ENCODE data around the gene RALA. TPM values are rescaled to one million over a fixed set of nuclear protein-coding genes. Genes with fewer than 3 reads are reported as not detected.

RALA gene
- total and polyA plus RNA-seq, 2 of the 13 experiments (the other 11 are each of a cell fraction or from before 2014, with no cell fraction given): 11.8 to 19.5 TPM

DNA sequence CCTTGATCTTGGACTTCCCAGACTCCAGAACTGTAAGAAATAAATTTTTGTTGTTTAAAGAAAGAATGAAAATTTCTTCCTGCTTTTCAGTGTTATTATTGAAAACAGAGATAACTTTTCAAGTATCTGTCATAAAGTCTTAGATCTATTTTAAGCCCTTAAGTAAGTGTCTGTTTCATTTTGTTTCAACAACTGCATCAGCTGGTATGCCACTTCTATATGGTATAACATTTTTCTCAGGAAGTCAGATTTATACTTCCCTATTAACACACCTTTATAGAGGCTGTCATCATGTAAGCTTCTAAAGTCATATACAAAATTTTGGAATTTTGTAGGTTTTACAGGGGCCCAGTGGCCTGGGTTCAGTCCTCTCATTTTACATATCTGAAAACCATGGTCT, 24.4 kb downstream of the RALA start (continued):
- TF ChIP-seq, protein P1, sequence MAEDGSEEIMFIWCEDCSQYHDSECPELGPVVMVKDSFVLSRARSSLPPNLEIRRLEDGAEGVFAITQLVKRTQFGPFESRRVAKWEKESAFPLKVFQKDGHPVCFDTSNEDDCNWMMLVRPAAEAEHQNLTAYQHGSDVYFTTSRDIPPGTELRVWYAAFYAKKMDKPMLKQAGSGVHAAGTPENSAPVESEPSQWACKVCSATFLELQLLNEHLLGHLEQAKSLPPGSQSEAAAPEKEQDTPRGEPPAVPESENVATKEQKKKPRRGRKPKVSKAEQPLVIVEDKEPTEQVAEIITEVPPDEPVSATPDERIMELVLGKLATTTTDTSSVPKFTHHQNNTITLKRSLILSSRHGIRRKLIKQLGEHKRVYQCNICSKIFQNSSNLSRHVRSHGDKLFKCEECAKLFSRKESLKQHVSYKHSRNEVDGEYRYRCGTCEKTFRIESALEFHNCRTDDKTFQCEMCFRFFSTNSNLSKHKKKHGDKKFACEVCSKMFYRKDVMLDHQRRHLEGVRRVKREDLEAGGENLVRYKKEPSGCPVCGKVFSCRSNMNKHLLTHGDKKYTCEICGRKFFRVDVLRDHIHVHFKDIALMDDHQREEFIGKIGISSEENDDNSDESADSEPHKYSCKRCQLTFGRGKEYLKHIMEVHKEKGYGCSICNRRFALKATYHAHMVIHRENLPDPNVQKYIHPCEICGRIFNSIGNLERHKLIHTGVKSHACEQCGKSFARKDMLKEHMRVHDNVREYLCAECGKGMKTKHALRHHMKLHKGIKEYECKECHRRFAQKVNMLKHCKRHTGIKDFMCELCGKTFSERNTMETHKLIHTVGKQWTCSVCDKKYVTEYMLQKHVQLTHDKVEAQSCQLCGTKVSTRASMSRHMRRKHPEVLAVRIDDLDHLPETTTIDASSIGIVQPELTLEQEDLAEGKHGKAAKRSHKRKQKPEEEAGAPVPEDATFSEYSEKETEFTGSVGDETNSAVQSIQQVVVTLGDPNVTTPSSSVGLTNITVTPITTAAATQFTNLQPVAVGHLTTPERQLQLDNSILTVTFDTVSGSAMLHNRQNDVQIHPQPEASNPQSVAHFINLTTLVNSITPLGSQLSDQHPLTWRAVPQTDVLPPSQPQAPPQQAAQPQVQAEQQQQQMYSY (CRISPR knock-in tag; IDR thresholded peaks at IDR 0.05): no peak

DNA sequence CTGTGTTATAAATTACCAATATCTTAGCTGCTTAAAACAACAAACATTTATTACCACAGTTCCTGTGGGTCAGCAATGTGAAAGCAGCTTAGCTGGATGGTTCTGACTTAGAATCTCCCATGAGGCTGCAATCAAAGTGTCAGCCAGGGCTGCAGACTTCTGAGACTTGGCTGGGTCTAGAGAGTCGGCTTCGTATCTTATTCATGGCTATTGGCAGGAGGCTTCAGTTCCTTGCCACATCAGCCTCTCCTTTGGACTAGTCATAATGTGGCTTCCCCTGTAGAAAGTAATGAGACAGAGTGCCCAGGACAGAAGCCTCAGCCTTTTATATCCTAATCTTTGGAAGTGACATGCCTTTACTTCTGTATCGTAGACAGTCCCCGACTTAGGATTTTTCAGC, 27.3 kb downstream of the RALA start:
- ChIA-PET POLR2A (no interaction called here), CTCF (ENCODE audit: low intra/inter-chr PET ratio, low total read pairs) (no interaction called here)
- in situ Hi-C loops (cut with HindIII; ENCODE audit: extremely low pct_ligation_motif_present, low pct_unique_long_range_greater_than_20kb): no loop called here
- ATAC-seq (no peak), FAIRE-seq (no peak), DNase-seq (ENCODE audit: low spot score) (no peak)
- no peaks in the 10 kb centered on the region for H3K27me3 ChIP-seq (ENCODE audit: control insufficient read depth in 1 of 2, insufficient read depth in 2 of 2, low read length in 2 of 2)
- no peak overlapping the region for H3K27ac ChIP-seq (ENCODE audit: extremely low read length, insufficient read depth, low read length)
- peaks cover 51% of the 10 kb centered on the region for H3K79me2 ChIP-seq (ENCODE audit: insufficient read depth, low read length)
- intact Hi-C loops (cut with micrococcal nuclease; ENCODE audit: unreplicated experiment): no loop called here
- H4K20me1 ChIP-seq (ENCODE audit: insufficient read depth, low read length): peaks cover 12% of the 10 kb centered on the region; the same call in 1 of the 2 replicates
- no TSS peak for BruUV-seq (replicated peaks)
- no peak overlapping the region for H2AFZ ChIP-seq (ENCODE audit: low read length)
- H3K4me2 ChIP-seq (ENCODE audit: low read depth, low read length): no peak overlapping the region
- TF ChIP-seq RARA (CRISPR knock-in tag; IDR thresholded peaks at IDR 0.05) (no peak), ZSCAN20 (CRISPR knock-in tag; IDR thresholded peaks at IDR 0.05; ENCODE audit: borderline replicate concordance) (no peak), ZFX (CRISPR knock-in tag; IDR thresholded peaks at IDR 0.05; ENCODE audit: low read depth) (no peak), RFX3 (CRISPR knock-in tag; IDR thresholded peaks at IDR 0.05) (no peak), U2AF1 (optimal IDR thresholded peaks at IDR 0.05; ENCODE audit: low read depth, low read length) (no peak), ZSCAN9 (CRISPR knock-in tag; IDR thresholded peaks at IDR 0.05; ENCODE audit: borderline replicate concordance) (no peak), SP1 (IDR thresholded peaks at IDR 0.05) (no peak), SP1 (CRISPR knock-in tag; IDR thresholded peaks at IDR 0.05) (no peak)
- TF ChIP-seq, protein P2, sequence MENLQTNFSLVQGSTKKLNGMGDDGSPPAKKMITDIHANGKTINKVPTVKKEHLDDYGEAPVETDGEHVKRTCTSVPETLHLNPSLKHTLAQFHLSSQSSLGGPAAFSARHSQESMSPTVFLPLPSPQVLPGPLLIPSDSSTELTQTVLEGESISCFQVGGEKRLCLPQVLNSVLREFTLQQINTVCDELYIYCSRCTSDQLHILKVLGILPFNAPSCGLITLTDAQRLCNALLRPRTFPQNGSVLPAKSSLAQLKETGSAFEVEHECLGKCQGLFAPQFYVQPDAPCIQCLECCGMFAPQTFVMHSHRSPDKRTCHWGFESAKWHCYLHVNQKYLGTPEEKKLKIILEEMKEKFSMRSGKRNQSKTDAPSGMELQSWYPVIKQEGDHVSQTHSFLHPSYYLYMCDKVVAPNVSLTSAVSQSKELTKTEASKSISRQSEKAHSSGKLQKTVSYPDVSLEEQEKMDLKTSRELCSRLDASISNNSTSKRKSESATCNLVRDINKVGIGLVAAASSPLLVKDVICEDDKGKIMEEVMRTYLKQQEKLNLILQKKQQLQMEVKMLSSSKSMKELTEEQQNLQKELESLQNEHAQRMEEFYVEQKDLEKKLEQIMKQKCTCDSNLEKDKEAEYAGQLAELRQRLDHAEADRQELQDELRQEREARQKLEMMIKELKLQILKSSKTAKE (CRISPR knock-in tag; IDR thresholded peaks at IDR 0.05; ENCODE audit: borderline replicate concordance): no peak
- TF ChIP-seq, protein P3, sequence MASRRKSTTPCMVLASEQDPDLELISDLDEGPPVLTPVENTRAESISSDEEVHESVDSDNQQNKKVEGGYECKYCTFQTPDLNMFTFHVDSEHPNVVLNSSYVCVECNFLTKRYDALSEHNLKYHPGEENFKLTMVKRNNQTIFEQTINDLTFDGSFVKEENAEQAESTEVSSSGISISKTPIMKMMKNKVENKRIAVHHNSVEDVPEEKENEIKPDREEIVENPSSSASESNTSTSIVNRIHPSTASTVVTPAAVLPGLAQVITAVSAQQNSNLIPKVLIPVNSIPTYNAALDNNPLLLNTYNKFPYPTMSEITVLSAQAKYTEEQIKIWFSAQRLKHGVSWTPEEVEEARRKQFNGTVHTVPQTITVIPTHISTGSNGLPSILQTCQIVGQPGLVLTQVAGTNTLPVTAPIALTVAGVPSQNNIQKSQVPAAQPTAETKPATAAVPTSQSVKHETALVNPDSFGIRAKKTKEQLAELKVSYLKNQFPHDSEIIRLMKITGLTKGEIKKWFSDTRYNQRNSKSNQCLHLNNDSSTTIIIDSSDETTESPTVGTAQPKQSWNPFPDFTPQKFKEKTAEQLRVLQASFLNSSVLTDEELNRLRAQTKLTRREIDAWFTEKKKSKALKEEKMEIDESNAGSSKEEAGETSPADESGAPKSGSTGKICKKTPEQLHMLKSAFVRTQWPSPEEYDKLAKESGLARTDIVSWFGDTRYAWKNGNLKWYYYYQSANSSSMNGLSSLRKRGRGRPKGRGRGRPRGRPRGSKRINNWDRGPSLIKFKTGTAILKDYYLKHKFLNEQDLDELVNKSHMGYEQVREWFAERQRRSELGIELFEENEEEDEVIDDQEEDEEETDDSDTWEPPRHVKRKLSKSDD (CRISPR knock-in tag; IDR thresholded peaks at IDR 0.05; ENCODE audit: low read depth): no peak
- TF ChIP-seq, protein P4, sequence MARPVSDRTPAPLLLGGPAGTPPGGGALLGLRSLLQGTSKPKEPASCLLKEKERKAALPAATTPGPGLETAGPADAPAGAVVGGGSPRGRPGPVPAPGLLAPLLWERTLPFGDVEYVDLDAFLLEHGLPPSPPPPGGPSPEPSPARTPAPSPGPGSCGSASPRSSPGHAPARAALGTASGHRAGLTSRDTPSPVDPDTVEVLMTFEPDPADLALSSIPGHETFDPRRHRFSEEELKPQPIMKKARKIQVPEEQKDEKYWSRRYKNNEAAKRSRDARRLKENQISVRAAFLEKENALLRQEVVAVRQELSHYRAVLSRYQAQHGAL (CRISPR knock-in tag; IDR thresholded peaks at IDR 0.05; ENCODE audit: not compliant biosample characterization): no peak
- WGBS (ENCODE audit: low lambda C conversion rate): 97% methylated on average over 4 of the region's 4 CpGs
- peaks cover 0 to 1% of the 10 kb centered on the region in 2 experiments; a peak in 1 of 5 replicates for H3K36me3 ChIP-seq (replicated peaks in 1 of 2; ENCODE audit: control insufficient read depth in 1 of 2, insufficient read depth in 2 of 2, low read length in 2 of 2)
- H3K9ac ChIP-seq (ENCODE audit: insufficient read depth, low read depth, low read length): no peak overlapping the region
- H3K4me1 ChIP-seq (ENCODE audit: insufficient read depth, low read length): peaks cover 7% of the 10 kb centered on the region; the same call in 1 of the 2 replicates
- peaks cover 10% of the 10 kb centered on the region for H3K9me3 ChIP-seq (ENCODE audit: low read length)
- no peak overlapping the region for H3K4me3 ChIP-seq (replicated peaks in 1 of 3; ENCODE audit: insufficient read depth in 1 of 3, low read depth in 2 of 3, low read length in 3 of 3)
